Transverse colon (tissue), 4 donors: ENCODE results near the gene PACRG.

Source experiments
- POLR2A ChIP-seq: fragments of 450-650 bp; IDR thresholded peaks from one replicate; pipeline ENCODE4 v1.6.1; 2016; ENCODE audit warnings: antibody characterized with exemption, mild to moderate bottlenecking, moderate library complexity
- POLR2AphosphoS5 ChIP-seq, 3 donors: sonication (generic); formaldehyde crosslinking; IDR thresholded peaks; one replicate each; pipeline ENCODE4 v1.6.1; 2016; ENCODE audit warnings: antibody characterized with exemption in 3 of 3
- TF ChIP-seq, protein P1 (sequence below), 5 experiments: fragments of 200-600 bp in 3 of 5; fragments of 450-650 bp in 2 of 5; sonication (generic) in 3 of 5; IDR thresholded peaks; 1 replicate in 2 of 5; 2 replicates in 3 of 5; pipeline ENCODE4 v1.5.1; 2016 to 2017; ENCODE audit warnings: antibody characterized with exemption in 5 of 5, inconsistent platforms in 3 of 5, mild to moderate bottlenecking in 2 of 5, moderate library complexity in 1 of 5

DNA sequence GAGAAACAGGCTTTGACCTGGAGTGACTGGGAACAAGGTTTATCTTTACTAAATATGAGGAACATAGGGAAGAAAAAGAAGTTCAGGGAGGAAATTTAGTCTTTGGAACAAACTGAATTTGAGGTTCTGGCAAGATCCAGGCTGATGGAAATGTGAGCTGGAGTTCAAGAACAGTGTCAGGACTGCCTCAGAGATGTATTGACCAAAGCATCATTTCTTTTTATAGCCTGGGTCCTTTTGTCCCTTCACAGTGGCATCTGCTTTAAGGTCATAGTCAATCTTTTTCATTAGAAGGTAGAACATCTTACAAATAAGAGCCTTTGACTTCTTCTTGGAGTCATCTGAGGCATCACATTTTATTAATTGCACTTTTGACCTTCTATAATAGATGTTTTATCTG is 360.2 kb downstream of the PACRG start:
- TF ChIP-seq POLR2A (no peak), POLR2AphosphoS5 (IDR thresholded peaks at IDR 0.05) (no peak)
- TF ChIP-seq, protein P1, sequence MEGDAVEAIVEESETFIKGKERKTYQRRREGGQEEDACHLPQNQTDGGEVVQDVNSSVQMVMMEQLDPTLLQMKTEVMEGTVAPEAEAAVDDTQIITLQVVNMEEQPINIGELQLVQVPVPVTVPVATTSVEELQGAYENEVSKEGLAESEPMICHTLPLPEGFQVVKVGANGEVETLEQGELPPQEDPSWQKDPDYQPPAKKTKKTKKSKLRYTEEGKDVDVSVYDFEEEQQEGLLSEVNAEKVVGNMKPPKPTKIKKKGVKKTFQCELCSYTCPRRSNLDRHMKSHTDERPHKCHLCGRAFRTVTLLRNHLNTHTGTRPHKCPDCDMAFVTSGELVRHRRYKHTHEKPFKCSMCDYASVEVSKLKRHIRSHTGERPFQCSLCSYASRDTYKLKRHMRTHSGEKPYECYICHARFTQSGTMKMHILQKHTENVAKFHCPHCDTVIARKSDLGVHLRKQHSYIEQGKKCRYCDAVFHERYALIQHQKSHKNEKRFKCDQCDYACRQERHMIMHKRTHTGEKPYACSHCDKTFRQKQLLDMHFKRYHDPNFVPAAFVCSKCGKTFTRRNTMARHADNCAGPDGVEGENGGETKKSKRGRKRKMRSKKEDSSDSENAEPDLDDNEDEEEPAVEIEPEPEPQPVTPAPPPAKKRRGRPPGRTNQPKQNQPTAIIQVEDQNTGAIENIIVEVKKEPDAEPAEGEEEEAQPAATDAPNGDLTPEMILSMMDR (IDR thresholded peaks at IDR 0.05), result no peak
